Adrenal gland (tissue), 12 donors: ENCODE measurements around the gene LRRTM4. TPM values are rescaled to one million over a fixed set of nuclear protein-coding genes. Genes with fewer than 3 reads are reported as not detected.

ENCODE experiments used
- DNase-seq, 7 donors: peaks; one replicate each; pipeline ENCODE4 v3.0.0-alpha.2; 2019 to 2020
- H3K27ac ChIP-seq, 5 donors: fragments of 200-600 bp; sonication (generic) in 4 of 5; 1 replicate in 3 of 5; 2 replicates in 2 of 5; pipeline versions ENCODE4 v1.5.1 to v1.8.0; 2016 to 2020; ENCODE audit warnings: mild to moderate bottlenecking in 1 of 5
- H3K27me3 ChIP-seq: fragments of 200-600 bp; 2 replicates; pipeline ENCODE4 v1.8.0; 2021
- H3K36me3 ChIP-seq, 2 donors: fragments of 200-600 bp; replicated peaks in 1 of 2; 1 replicate in 1 of 2; 2 replicates in 1 of 2; pipeline versions ENCODE4 v1.5.1 to v1.8.0; 2018 to 2022
- H3K4me1 ChIP-seq, 2 donors: fragments of 200-600 bp; replicated peaks in 1 of 2; 1 replicate in 1 of 2; 2 replicates in 1 of 2; pipeline versions ENCODE4 v1.5.1 to v1.8.0; 2018 to 2021
- H3K4me3 ChIP-seq, 4 donors: fragments of 200-600 bp; sonication (generic) in 3 of 4; one replicate each; pipeline ENCODE4 v1.5.1; 2016 to 2018
- H3K9me3 ChIP-seq, 3 donors: fragments of 200-600 bp; sonication (generic) in 1 of 3; replicated peaks in 1 of 3; 1 replicate in 2 of 3; 2 replicates in 1 of 3; pipeline versions ENCODE4 v1.5.1 to v1.8.0; 2016 to 2021
- CTCF ChIP-seq, 6 experiments: fragments of 450-650 bp in 4 of 6; fragments of 200-600 bp in 2 of 6; sonication (generic) in 1 of 6; IDR thresholded peaks; 1 replicate in 5 of 6; 2 replicates in 1 of 6; pipeline versions ENCODE4 v1.5.1 to v1.8.0; 2016 to 2021; ENCODE audit warnings: antibody characterized with exemption in 6 of 6, mild to moderate bottlenecking in 2 of 6, moderate library complexity in 1 of 6
- POLR2A ChIP-seq, 2 donors: fragments of 450-650 bp; IDR thresholded peaks; one replicate each; pipeline ENCODE4 v1.6.1; 2017; ENCODE audit warnings: antibody characterized with exemption in 2 of 2, mild to moderate bottlenecking in 2 of 2, moderate library complexity in 1 of 2
- WGBS, 4 donors: extraction: QIAGEN DNeasy Blood & Tissue Kit in 2 of 4; methylation state at CpG; one replicate each; pipeline versions ENCODE4 v1.1.5 to v1.1.7; 2013 to 2017; 5-methylcytosine and 5-hydroxymethylcytosine counted together
- intact Hi-C, 2 donors: fragments of 100-400 bp; cut with DNase I; formaldehyde crosslinking; loops; one replicate each; pipeline versions ENCODE4 v1.14.1 to v1.15.0; 2022 to 2023
- polyA plus RNA-seq, 3 donors: library from polyadenylated mRNA; stranded (reverse); fragments of 200-250 nt in 2 of 3; fragments of 350-450 nt in 1 of 3; fragmentation: Illumina TruSeq in 1 of 3; extraction: RNeasy Lipid Tissue Mini Kit (QIAGEN cat#74804) in 1 of 3; gene quantifications; one replicate each; pipeline ENCODE4 v1.2.3, GENCODE V29; 2013 to 2014
- total RNA-seq, 9 donors: library from RNA; depleted of rRNA in 4 of 9; stranded (reverse); fragments of >200 nt in 4 of 9; fragments of 120-200 nt in 1 of 9; fragmentation: NEBNext Ultra II Directional in 1 of 9; extraction: Animal tissue kit (Norgen Biotek cat#: 25700) in 1 of 9; gene quantifications; one replicate each; pipeline versions ENCODE4 v1.1.0 to v1.2.4, GENCODE V29; 2013 to 2023
- donor health status: healthy with polysubstance abuse.
- donor health status: Bipolar disorder and iron deficiency.
- donor health status: DM: yes; HTN: yes; CAD: no.
- donor health status: DM: no; HTN: no; CAD: no.
- donor health status: DM: no; HTN: no; CAD: no.
- donor health status: DM: yes; HTN: yes; CAD: no.

LRRTM4 gene
- total and polyA plus RNA-seq, 12 donors, result 0.07 to 0.67 (median 0.43) TPM; not detected in 4

- no peak overlapping the region for H3K4me3 ChIP-seq
- H3K36me3 ChIP-seq, result no peaks in the 10 kb centered on the region
- H3K27ac ChIP-seq, result no peak overlapping the region
- intact Hi-C loops, result no loop called here
- no peaks in the 10 kb centered on the region for H3K9me3 ChIP-seq
- no peaks in the 10 kb centered on the region for H3K27me3 ChIP-seq
- no peaks in the 10 kb centered on the region for H3K4me1 ChIP-seq
- DNase-seq, result no peak
- TF ChIP-seq POLR2A (IDR thresholded peaks at IDR 0.05) (no peak), CTCF (IDR thresholded peaks at IDR 0.05) (no peak)
Observed at GRCh38 chr2:77199411-77199810, 322.8 kb downstream of the LRRTM4 start.

GRCh38 chr2:77193858-77194448 is 328.2 kb downstream of the LRRTM4 start:
- TF ChIP-seq CTCF (IDR thresholded peaks at IDR 0.05), result no peak
- TF ChIP-seq POLR2A (IDR thresholded peaks at IDR 0.05), result no peak
- intact Hi-C loops, result no loop called here
- Histone ChIP-seq H3K4me1 (no peaks in the 10 kb centered on the region), H3K27ac (no peak overlapping the region), H3K9me3 (no peaks in the 10 kb centered on the region), H3K36me3 (no peaks in the 10 kb centered on the region), H3K27me3 (no peaks in the 10 kb centered on the region), H3K4me3 (no peak overlapping the region)
- DNase-seq, result no peak
- 73 to 84% (median 84%) methylated on average over 4 of the region's 4 CpGs for WGBS, 4 donors

GRCh38 chr2:77192811-77193289 is 329.3 kb downstream of the LRRTM4 start:
- H3K9me3 ChIP-seq, result no peaks in the 10 kb centered on the region
- no peak overlapping the region for H3K4me3 ChIP-seq
- H3K36me3 ChIP-seq, result no peaks in the 10 kb centered on the region
- H3K27ac ChIP-seq, result no peak overlapping the region
- 71 to 85% (median 81%) methylated on average over 5 of the region's 5 CpGs for WGBS, 4 donors
- no peaks in the 10 kb centered on the region for H3K27me3 ChIP-seq
- DNase-seq, result no peak
- H3K4me1 ChIP-seq, result no peaks in the 10 kb centered on the region
- intact Hi-C loops, result no loop called here
- TF ChIP-seq POLR2A (IDR thresholded peaks at IDR 0.05) (no peak), CTCF (IDR thresholded peaks at IDR 0.05) (no peak)

GRCh38 chr2:77191665-77192064 is 330.5 kb downstream of the LRRTM4 start:
- TF ChIP-seq CTCF (IDR thresholded peaks at IDR 0.05), result no peak
- intact Hi-C loops, result no loop called here
- no peak overlapping the region for H3K27ac ChIP-seq

More at GRCh38 chr2:77191665-77192064, 330.5 kb downstream of the LRRTM4 start:
- H3K27me3 ChIP-seq, result no peaks in the 10 kb centered on the region
- WGBS, 4 donors, result 0 to 84% (median 27%) methylated on average over 1 of the region's 1 CpG
- no peaks in the 10 kb centered on the region for H3K4me1 ChIP-seq
- no peak overlapping the region for H3K4me3 ChIP-seq
- no peaks in the 10 kb centered on the region for H3K9me3 ChIP-seq
- no peaks in the 10 kb centered on the region for H3K36me3 ChIP-seq
- no peak for DNase-seq
